GM18867 (cell line): Measurements from ENCODE around the gene NSMCE4A.
A peak's percentile ranks its signal among the peaks of the same experiment; 100 is the strongest.
"Not testable (repeated sequence)": the region's sequence is repeated elsewhere in the genome, so short reads cannot be mapped to it uniquely, and the experiment has no call there.

Experiments
- ATAC-seq: cut with Tn5 transposase; IDR thresholded peaks from one replicate; pipeline ENCODE4 v1.9.1; 2021; ENCODE audit warnings: mild to moderate bottlenecking, moderate library complexity; ENCODE audit not compliant: unreplicated experiment

NSMCE4A gene

DNA sequence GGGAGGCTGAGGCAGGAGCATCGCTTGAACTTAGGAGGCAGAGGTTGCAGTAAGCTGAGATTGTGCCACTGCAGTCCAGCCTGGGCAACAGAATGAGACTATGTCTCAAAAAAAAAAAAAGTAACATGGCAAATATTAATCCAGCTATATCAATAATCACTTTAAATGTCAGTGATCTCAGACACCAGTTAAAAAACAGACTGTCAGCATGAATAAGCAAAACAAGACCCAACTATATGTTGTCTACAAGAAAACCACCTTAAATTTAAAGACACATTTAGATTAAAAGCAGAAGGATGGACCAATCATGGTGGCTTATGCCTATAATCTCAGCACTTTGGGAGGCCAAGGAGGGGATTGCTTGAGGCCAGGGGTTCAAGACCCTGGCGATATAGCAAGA is 38.7 kb downstream of the NSMCE4A start:
- no peak for ATAC-seq

DNA sequence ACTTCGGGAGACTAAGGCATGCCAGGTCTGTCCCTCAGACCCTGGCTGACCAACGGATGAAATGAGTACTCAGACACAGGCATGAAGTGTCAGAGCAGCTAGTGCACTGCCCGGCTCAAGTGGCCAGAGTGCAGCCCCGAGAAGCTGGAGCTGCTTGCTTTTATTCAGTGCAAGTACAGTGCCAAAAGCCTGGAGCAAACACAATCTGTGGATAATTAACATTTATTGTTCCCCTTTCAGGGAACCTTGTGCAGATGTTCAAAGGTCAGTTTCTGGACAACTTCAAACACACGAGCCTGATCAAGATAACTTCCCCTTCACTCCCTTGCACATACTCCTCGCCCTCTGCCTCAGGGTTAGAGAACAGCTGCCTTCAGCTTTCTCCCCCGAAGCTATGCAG is 39.3 kb downstream of the NSMCE4A start:
- ATAC-seq, result no peak

DNA sequence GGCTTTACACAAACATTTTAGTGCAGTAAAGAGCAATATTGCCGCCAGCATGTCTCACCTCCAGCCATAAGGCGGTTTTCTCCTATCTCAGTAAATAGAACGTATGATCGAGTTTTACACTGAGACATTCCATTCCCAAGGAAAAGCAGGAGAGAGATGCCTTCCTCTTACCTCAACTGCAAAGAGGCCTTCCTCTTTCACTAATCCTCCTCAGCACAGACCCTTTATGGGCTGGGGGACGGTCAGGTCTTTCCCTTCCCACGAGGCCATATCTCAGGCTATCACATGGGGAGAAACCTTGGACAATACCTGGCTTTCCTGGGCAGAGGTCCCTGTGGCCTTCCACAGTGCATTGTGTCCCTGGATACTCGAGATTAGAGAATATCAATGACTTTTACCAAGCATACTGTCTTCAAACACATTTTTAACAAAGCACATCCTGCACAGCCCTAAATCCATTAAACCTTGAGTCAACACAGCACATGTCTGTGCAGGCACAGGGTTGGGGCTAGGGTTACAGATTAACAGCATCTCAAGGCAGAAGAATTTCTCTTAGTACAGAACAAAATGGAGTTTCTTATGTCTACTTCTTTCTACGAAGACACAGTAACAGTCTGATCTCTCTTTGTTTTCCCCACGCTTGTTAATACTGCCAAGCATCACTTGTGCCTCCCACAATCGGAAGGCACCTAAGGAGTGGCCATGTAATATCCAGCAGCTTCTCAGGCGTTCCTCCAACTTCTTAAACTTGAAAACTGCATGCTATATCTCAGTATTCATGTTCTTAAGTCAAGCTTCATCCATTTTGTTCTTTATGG is 44.5 kb downstream of the NSMCE4A start:
- ATAC-seq, result not testable (repeated sequence)

DNA sequence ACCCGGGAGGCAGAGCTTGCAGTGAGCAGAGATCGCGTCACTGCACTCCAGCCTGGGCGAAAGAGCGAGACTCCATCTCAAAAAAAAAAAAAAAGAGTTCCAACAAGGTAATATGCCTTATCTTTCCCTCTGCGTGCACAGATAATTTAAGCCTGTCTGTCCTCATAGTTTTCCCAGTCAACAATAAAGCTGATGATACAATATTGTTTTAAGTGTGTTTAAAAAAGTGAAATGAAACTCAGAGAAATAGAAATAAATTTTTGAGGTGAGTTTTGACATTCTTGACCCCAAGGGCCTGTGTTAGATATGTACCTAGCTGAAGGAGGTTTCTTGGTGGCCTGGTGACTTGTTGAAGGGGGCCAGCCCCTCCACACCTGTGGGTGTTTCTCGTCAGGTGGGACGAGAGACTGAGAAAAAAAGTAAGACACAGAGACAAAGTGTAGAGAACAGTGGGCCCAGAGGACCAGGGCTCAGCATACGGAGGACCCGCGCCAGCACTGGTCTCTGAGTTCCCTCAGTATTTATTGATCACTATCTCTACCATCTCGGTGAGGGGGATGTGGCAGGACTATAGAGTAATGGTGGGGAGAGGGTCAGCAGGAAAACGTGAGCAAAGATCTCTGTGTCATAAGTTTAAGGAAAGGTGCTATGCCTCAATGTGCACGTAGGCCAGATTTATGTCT is 45.3 kb downstream of the NSMCE4A start:
- ATAC-seq, result not testable (repeated sequence)

DNA sequence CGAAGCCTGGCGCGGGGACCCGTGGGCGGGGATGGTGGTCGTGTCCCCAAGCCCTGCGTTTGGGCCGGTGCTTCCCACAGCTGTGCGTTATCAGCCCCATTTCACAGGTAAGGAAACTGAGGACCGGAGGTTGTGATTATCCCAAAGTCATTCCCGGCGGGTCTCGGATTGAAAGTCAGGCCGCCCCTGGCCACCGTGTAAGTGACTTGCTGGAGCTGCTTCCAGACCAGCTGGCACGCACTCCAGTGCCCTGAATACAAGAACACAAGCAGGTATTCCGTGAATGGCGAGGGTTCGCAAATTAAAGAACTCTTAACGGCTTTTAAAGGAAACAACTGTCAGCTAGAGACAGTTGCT is 46.5 kb downstream of the NSMCE4A start:
- ATAC-seq, result peak; percentile 10

DNA sequence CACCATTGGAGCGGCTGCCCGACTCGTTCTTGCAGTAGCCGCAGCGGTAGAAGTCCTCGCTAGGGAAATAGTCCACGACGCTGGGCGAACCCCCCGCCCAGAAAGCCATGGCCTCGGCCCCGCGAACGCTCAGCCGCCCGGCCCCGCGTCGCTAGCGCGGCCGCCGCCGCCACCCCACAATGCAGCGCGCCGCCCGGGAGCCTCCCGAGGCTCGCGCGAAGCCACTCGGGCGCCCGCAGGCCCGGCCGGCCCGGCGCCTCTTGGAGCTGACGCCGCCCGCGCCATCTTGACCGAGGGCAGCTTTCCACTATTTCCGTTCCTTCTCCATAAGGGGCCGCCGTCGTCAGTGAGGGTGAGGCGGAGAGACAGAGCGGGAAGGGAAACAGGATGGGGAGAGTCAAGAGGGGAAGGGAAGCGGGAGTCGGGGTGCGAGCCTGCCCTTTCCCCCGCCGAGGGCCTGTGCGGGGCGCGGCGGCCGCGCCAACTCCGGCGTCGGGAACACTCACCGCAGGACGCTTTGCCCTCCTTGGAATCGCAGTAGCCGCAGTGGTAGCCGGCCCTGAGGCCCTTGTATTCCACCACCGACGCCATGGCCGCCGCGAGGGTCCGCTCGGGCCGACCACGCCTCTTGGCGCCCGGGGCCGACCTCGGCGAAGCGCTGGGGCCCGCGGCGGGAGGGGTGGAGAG is 47.0 kb downstream of the NSMCE4A start, which contains the start of gene ATE1:
ATE1 (minus strand) TSS at position 191 of the 687 bp plus-strand sequence; CDS start at position 109, 82 bp downstream.
- ATAC-seq, result peak; percentile 89

DNA sequence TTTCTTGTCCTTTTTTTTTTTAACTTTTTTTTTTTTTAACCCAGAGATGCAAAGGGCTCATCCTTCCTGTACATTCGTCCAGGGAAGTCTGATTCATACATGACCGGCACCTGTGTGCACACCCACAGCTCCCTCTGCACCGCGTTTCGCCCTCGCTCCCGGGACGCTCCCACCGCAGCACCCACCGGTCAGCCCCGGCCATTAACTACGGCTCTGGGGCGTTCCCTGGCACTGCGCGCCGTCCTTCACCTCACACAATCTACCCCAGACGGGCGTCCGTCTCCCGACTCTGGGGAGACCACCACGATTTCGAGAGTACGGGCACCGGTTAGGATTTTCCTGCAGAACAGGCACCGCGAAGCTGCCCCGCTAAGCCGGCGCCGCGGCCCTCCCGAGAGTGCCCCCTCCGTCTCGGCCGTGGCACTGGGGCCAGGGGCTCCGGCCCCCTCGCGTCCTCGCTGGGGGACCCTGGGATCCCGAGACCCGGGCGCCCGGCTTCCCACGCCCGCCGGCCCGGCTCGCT is 47.6 kb downstream of the NSMCE4A start:
- peak; percentile 44 for ATAC-seq

DNA sequence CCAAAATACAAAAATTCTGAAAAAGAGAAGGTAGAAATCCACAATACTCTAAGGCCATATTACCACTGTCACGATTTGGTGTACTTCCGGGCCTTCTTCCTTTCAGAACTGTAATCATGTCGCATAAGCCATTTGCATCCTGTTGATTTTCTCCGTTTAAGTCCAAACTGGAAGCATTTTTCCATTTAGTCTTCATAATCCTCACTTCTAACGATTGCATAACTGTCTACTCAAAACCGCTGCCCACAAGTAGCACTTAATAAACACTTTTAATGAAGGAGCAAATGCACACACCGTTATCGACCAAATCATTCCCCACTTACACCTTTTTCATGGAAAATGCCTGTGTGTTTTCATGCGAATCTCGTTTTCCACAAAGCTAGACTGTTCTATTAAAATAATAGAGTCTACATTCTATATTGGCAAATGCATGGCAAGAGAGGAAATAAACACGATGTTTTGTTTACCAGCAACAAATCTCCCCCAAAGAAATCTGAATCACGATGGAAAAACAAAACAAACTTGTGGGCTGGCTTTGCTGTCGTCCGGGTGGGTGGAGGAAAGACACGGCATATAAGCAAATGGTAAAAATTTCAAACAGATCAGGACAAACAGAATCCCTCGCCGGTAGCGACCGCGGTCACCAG is 48.2 kb downstream of the NSMCE4A start:
- ATAC-seq, result peak; percentile 11

DNA sequence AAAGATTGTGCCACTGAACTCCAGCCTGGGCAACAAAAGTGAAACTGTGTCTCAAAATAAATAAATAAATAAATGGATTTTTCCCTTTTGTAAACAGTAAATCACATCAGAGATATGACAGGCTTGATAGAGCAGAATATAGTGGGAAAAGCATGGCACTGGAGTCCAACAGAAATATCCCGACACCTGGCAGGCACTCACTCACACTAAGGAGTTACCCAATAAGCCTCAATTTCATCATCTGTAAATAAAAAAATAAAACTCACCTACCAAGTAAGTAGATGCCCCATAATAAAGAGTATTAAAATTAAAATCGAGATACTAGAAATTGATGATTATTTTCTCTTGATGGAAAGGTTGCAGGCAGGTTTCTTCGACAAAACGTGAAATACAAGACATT is 48.9 kb downstream of the NSMCE4A start:
- no peak for ATAC-seq

DNA sequence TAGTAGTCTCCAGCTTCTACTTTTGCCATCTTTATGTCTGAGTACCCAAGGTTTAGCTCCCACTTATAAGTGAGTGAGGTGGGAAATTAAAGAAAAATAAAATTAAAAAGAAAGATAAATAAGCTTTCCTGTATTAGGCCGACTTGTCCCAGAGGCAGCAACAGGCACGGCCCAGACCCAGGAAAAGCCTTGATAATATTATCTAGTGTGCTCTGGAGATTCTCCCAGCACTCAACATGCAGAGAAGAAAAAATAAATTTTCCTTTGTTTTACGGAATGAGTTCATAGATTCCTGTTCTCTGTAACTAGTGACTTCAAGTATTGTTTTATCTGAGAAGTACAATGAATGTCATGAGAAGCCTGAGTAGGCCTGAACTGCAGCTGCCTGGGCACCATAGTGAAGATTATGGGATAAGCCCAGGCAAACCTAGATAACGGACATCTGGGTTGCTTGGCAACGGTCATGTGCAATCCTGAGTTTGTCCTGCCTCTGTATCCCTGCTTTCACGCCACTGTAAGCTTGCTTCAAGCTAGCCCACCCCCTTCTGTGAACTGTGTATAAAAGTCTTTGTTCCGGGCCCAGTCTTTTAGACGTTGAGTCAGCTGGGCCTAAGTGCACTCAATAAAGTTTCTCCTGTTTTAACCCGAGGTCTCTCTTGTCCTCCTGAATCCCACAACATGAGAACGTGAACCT is 53.6 kb downstream of the NSMCE4A start:
- ATAC-seq, result no peak

DNA sequence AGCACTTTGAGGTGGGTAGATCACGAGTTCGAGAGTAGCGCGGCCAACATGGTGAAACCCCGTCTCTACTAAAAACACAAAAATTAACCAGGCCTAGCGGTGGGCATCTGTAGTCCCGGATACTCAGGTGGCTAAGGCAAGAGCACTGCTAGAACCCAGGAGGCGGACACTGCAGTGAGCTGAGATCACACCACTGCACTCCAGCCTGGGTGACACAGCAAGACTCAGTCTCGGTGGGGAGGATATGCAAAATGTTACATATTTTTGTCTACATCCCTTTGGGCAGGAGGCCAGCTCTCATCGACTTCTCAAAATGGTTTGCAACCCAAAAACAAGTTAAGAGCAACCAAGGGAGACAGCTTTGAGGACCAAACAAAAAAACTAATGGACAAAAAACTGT is 55.4 kb downstream of the NSMCE4A start:
- peak; percentile 98 for ATAC-seq

DNA sequence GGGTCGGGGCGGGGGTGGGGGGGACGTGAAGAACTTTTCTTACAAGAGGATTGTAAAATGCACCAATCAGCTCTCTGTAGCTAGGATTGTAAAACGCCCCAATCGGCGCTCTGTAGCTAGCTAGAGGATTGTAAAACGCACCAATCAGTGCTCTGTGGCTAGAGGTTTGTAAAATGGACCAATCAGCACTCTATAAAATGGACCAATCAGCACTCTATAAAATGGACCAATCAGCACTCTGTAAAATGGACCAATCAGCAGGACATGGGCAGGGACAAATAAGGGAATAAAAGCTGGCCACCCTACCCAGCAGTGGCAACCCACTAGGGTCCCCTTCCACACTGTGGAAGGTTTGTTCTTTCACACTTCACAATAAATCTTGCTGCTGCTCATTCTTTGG is 56.2 kb downstream of the NSMCE4A start:
- ATAC-seq, result not testable (repeated sequence)

DNA sequence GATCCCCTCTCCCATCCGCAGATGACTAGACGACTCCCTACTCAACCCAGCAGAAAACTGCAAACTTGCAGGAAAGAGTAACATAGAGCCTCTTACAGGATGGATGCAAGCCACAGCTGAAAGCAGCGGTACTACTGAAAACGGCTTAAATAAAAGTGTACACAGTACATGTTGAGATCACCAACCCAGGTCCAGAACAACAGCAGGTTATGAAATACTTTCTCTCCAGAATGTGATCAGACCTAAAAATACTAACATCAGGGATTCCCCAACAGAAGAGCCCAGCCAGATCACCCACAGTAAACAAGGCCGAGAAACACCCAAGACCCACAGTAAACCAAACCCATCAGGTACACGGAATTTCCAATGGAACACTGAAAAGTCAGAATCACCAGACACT is 60.4 kb downstream of the NSMCE4A start:
- ATAC-seq, result no peak

DNA sequence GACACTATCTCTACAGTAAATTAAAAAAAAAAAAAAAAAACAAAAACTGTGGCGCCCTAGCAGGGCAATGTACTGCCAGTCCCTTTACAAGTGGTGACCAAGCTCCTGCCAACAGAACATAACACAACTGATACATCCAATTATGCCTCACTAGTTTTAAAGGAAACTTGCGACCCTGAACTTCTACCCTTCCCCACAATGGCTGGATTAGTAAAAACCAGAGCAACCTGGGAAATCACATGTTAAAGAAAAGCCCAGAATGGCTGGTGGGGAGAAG is 63.7 kb downstream of the NSMCE4A start:
- ATAC-seq, result no peak

DNA sequence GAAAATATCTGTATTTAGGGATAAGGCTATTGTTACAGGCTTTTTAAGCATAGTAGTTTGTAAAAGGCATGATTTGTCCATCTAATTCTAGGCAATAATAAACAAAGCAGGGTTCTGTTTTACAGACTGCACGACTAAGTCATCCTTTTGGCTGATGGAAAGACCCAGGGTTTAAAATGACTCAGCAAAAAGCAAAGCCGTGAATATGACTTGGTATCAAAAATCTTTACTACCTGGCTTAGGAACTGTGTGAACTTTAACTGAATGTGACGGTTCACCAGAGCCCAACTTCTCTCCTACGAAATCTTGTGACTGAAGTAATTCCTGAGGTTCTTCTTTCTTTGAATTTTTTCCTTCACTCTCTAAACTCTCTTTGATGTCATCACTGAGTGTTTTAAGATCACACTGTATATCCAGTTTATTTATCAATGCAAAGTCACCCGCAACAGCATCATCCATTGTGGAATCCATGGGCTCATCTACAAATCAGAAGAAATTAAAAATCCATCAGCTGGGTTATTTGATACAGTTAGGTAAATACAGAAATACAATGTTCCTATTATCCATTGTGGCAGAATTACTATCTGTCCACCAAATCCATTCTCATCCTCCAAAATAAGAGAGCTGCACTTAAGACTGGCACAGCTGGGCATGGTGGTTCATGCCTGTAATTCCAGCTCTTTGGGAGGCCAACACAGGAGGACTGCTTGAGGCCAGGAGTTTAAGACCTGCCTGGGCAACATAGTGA is 64.2 kb downstream of the NSMCE4A start:
- ATAC-seq, result no peak
